Progenitor cell of endocrine pancreas (in vitro differentiated cells): ENCODE measurements around the gene ATAD3A. TPM values are rescaled to one million over a fixed set of nuclear protein-coding genes. Genes with fewer than 3 reads are reported as not detected.

Experiments
- DNase-seq: peaks from one replicate; pipeline ENCODE4 v3.0.0; 2021; ENCODE audit warnings: low spot score; ENCODE audit not compliant: unreplicated experiment
- H3K27ac Mint-ChIP-seq: 2 replicates; pipeline ENCODE4 v1.8.0; 2021; ENCODE audit warnings: mild to moderate bottlenecking, moderate library complexity, mixed read lengths
- H3K27me3 Mint-ChIP-seq: 2 replicates; pipeline ENCODE4 v1.8.0; 2021; ENCODE audit warnings: mixed read lengths
- H3K36me3 Mint-ChIP-seq: 2 replicates; pipeline ENCODE4 v1.8.0; 2022; ENCODE audit warnings: mixed read lengths; ENCODE audit not compliant: insufficient read depth
- H3K4me1 Mint-ChIP-seq: 2 replicates; pipeline ENCODE4 v1.8.0; 2021; ENCODE audit warnings: low read depth, mixed read lengths
- H3K4me3 Mint-ChIP-seq: 2 replicates; pipeline ENCODE4 v1.8.0; 2021; ENCODE audit warnings: low read depth, mild to moderate bottlenecking, moderate library complexity, mixed read lengths
- H3K9me3 Mint-ChIP-seq: 2 replicates; pipeline ENCODE4 v1.8.0; 2021; ENCODE audit warnings: low read depth, mixed read lengths
- CTCF ChIP-seq: fragments of 200-600 bp; sonication (generic); IDR thresholded peaks from one replicate; pipeline ENCODE4 v1.5.0; 2021; ENCODE audit warnings: antibody characterized with exemption, mild to moderate bottlenecking; ENCODE audit not compliant: unreplicated experiment
- total RNA-seq: library from RNA; stranded (reverse); gene quantifications from 2 replicates; pipeline ENCODE4 v1.2.1, GENCODE V29; 2021

The ATAD3A gene
- total RNA-seq, 1 donor from 2014 or later, result 37.4 TPM

- Mint-ChIP-seq H3K4me3 (no peak overlapping the region), H3K4me1 (no peaks in the 10 kb centered on the region), H3K27ac (no peak overlapping the region), H3K27me3 (no peaks in the 10 kb centered on the region), H3K9me3 (no peaks in the 10 kb centered on the region), H3K36me3 (no peaks in the 10 kb centered on the region)
- peak; percentile 46 for TF ChIP-seq CTCF
- DNase-seq, result no peak
These were observed 38.9 kb downstream of the ATAD3A start for GRCh38 chr1:1550591-1551432.

- no peak for TF ChIP-seq CTCF
- Mint-ChIP-seq H3K9me3 (no peaks in the 10 kb centered on the region), H3K4me3 (no peak overlapping the region), H3K4me1 (no peaks in the 10 kb centered on the region), H3K27me3 (no peaks in the 10 kb centered on the region), H3K27ac (peak overlapping the region; percentile 27), H3K36me3 (no peaks in the 10 kb centered on the region)
- DNase-seq, result no peak
These were observed 39.7 kb downstream of the ATAD3A start for GRCh38 chr1:1551524-1552262.

- Mint-ChIP-seq H3K9me3 (no peaks in the 10 kb centered on the region), H3K36me3 (no peaks in the 10 kb centered on the region), H3K27me3 (no peaks in the 10 kb centered on the region), H3K27ac (no peak overlapping the region), H3K4me3 (no peak overlapping the region), H3K4me1 (no peaks in the 10 kb centered on the region)
- no peak for DNase-seq
- TF ChIP-seq CTCF, result no peak
These were observed 40.3 kb downstream of the ATAD3A start for GRCh38 chr1:1552263-1552639.

- Mint-ChIP-seq H3K36me3 (no peaks in the 10 kb centered on the region), H3K27ac (no peak overlapping the region), H3K27me3 (no peaks in the 10 kb centered on the region), H3K9me3 (no peaks in the 10 kb centered on the region), H3K4me3 (no peak overlapping the region), H3K4me1 (no peaks in the 10 kb centered on the region)
- no peak for DNase-seq
- TF ChIP-seq CTCF, result no peak
These were observed 42.0 kb downstream of the ATAD3A start for GRCh38 chr1:1553821-1554494.

GRCh38 chr1:1554550-1554925 is 42.6 kb downstream of the ATAD3A start:
- H3K4me3 Mint-ChIP-seq, result no peak overlapping the region

More at GRCh38 chr1:1554550-1554925, 42.6 kb downstream of the ATAD3A start:
- Mint-ChIP-seq H3K4me1 (no peaks in the 10 kb centered on the region), H3K9me3 (no peaks in the 10 kb centered on the region), H3K36me3 (no peaks in the 10 kb centered on the region), H3K27me3 (no peaks in the 10 kb centered on the region), H3K27ac (no peak overlapping the region)
- no peak for DNase-seq
- no peak for TF ChIP-seq CTCF
